ENCODE results near the gene CHIC2. TPM values are rescaled to one million over a fixed set of nuclear protein-coding genes. Genes with fewer than 3 reads are reported as not detected.

Gene CHIC2
- total RNA-seq, 1 experiment from 2014 or later = 8.2 TPM

GRCh38 chr4:53974561-53974960 is 89.8 kb downstream of the CHIC2 start:
- TF ChIP-seq CTCF (conservative IDR thresholded peaks at IDR 0.05) = no peak
- H4K20me1 ChIP-seq (ENCODE audit: control insufficient read depth, insufficient read depth, insufficient read length) = no peaks in the 10 kb centered on the region
- no peak overlapping the region for H2BK20ac ChIP-seq (ENCODE audit: low read depth, low read length, poor library complexity, severe bottlenecking)
- H3K4me3 Mint-ChIP-seq = no peak overlapping the region
- no peaks in the 10 kb centered on the region for H3K9me3 Mint-ChIP-seq
- H4K8ac ChIP-seq (replicated peaks; ENCODE audit: insufficient read length, low read depth, low read length) = no peak overlapping the region
- no peak overlapping the region for H3K4me2 ChIP-seq (ENCODE audit: insufficient read depth, insufficient read length, low read length)
- no CpG with 5 or more reads among the region's 2 CpGs for WGBS (ENCODE audit: extremely low coverage, insufficient read length, low lambda C conversion rate)
- H3K23ac ChIP-seq (ENCODE audit: insufficient read length, low read depth, low read length) = no peak overlapping the region
- H2BK15ac ChIP-seq (ENCODE audit: low read depth, low read length) = no peak overlapping the region
- no peaks in the 10 kb centered on the region for H3K23me2 ChIP-seq (ENCODE audit: insufficient read length, low read depth, low read length, poor library complexity, severe bottlenecking)
- H3K9ac ChIP-seq (ENCODE audit: extremely low read depth, insufficient read length, low read length) = no peak overlapping the region
- no peak overlapping the region for H3K18ac ChIP-seq (ENCODE audit: insufficient read length, low read depth, low read length)
- no peak overlapping the region for H4K5ac ChIP-seq (ENCODE audit: insufficient read length, low read depth, low read length)
- H3K36me3 Mint-ChIP-seq (ENCODE audit: insufficient read depth in 1 of 3, low read depth in 3 of 3) = no peaks in the 10 kb centered on the region
- no peak overlapping the region for H2BK5ac ChIP-seq (ENCODE audit: insufficient read length, low read length)
- H3K79me2 ChIP-seq (ENCODE audit: insufficient read depth, low read length) = no peaks in the 10 kb centered on the region
- H3K79me1 ChIP-seq (ENCODE audit: insufficient read depth, low read depth, low read length, poor library complexity, severe bottlenecking) = no peaks in the 10 kb centered on the region
- H2BK120ac ChIP-seq (ENCODE audit: low read depth, low read length, poor library complexity, severe bottlenecking) = no peak overlapping the region
- no peaks in the 10 kb centered on the region for H3K9me3 ChIP-seq (ENCODE audit: control insufficient read depth, low read depth, low read length)
- H2BK12ac ChIP-seq (ENCODE audit: insufficient read length, low read depth, low read length) = no peak overlapping the region
- peaks cover 8% of the 10 kb centered on the region; the same call in 1 of the 2 replicates for H3K27me3 Mint-ChIP-seq (ENCODE audit: low read depth)
- DNase-seq = no peak
- H2AK5ac ChIP-seq (ENCODE audit: insufficient read length, low read length) = no peak overlapping the region
- H2AFZ ChIP-seq (ENCODE audit: low read length) = no peak overlapping the region
- no peaks in the 10 kb centered on the region for H3K27me3 ChIP-seq (ENCODE audit: insufficient read depth, low read length)
- no peaks in the 10 kb centered on the region for H3K4me1 ChIP-seq (ENCODE audit: insufficient read depth, low read length)
- no peak overlapping the region for H3T11ph ChIP-seq (ENCODE audit: low read length)
- H4K91ac ChIP-seq (ENCODE audit: insufficient read length, low read depth, low read length) = no peak overlapping the region
- H3K27ac Mint-ChIP-seq = no peak overlapping the region
- no peak overlapping the region for H3K14ac ChIP-seq (ENCODE audit: insufficient read depth, low read length)
- no peak overlapping the region for H3K4ac ChIP-seq (ENCODE audit: low read depth, low read length)
- H3K4me1 Mint-ChIP-seq = no peaks in the 10 kb centered on the region
- no peak overlapping the region for H3K27ac ChIP-seq (ENCODE audit: insufficient read length, low read depth, low read length)
- no peak overlapping the region for H3K56ac ChIP-seq (ENCODE audit: insufficient read length, low read depth, low read length)
